Upper lobe of left lung (tissue), 6 donors: ENCODE data around the gene MMAB. TPM values are rescaled to one million over a fixed set of nuclear protein-coding genes. Genes with fewer than 3 reads are reported as not detected.

Source experiments
- ATAC-seq, 2 donors: fragments of 200-7000 bp; cut with Tn5 transposase; one replicate each; pipeline ENCODE4 v1.9.1; 2022; ENCODE audit warnings: mild to moderate bottlenecking in 2 of 2, moderate library complexity in 2 of 2; ENCODE audit not compliant: low FRiP score in 2 of 2
- DNase-seq, 2 donors: peaks; one replicate each; pipeline ENCODE4 v3.0.0-alpha.2; 2019 to 2020
- H3K27ac ChIP-seq, 4 donors: fragments of 200-600 bp; sonication (generic); one replicate each; pipeline ENCODE4 v1.5.1; 2016 to 2019
- H3K27me3 ChIP-seq, 4 donors: fragments of 200-600 bp; sonication (generic); one replicate each; pipeline ENCODE4 v1.5.1; 2017 to 2019
- H3K36me3 ChIP-seq, 4 donors: fragments of 200-600 bp; sonication (generic); one replicate each; pipeline ENCODE4 v1.5.1; 2016 to 2019
- H3K4me1 ChIP-seq, 4 donors: fragments of 200-600 bp; sonication (generic); one replicate each; pipeline ENCODE4 v1.5.1; 2018 to 2019
- H3K4me3 ChIP-seq, 4 donors: fragments of 200-600 bp; sonication (generic); one replicate each; pipeline ENCODE4 v1.5.1; 2017 to 2019; ENCODE audit warnings: mild to moderate bottlenecking in 2 of 4, moderate library complexity in 1 of 4
- H3K9me3 ChIP-seq, 4 donors: fragments of 200-600 bp; sonication (generic); one replicate each; pipeline ENCODE4 v1.5.1; 2018 to 2019
- EP300 ChIP-seq, 4 donors: sonication (generic); formaldehyde crosslinking; IDR thresholded peaks; one replicate each; pipeline ENCODE4 v1.5.1; 2017; ENCODE audit warnings: antibody characterized with exemption in 4 of 4, control low read depth in 2 of 4
- POLR2A ChIP-seq, 4 donors: fragments of 450-650 bp; IDR thresholded peaks; one replicate each; pipeline ENCODE4 v1.5.1; 2016 to 2017; ENCODE audit warnings: antibody characterized with exemption in 4 of 4, mild to moderate bottlenecking in 2 of 4
- POLR2AphosphoS5 ChIP-seq, 2 donors: sonication (generic); formaldehyde crosslinking; IDR thresholded peaks; one replicate each; pipeline ENCODE4 v1.5.1; 2017; ENCODE audit warnings: antibody characterized with exemption in 2 of 2
- WGBS, 2 donors: methylation state at CpG; one replicate each; pipeline ENCODE4 v1.1.5; 2017 to 2018; 5-methylcytosine and 5-hydroxymethylcytosine counted together
- total RNA-seq, 6 donors: library from RNA; depleted of rRNA in 4 of 6; stranded (reverse); fragments of >200 nt in 4 of 6; gene quantifications; one replicate each; pipeline versions ENCODE4 v1.1.0 to v1.2.1, GENCODE V29; 2016 to 2021
- TF ChIP-seq, protein P1 (sequence below), 6 experiments: fragments of 450-650 bp in 4 of 6; fragments of 200-600 bp in 2 of 6; sonication (generic) in 2 of 6; IDR thresholded peaks; one replicate each; pipeline ENCODE4 v1.5.1; 2016 to 2019; ENCODE audit warnings: antibody characterized with exemption in 6 of 6
- donor health status: DM: no; HTN: no; CAD: no; lungs with moderate emphysema.
- donor health status: DM: no; HTN: yes; CAD: no; lungs with severe emphysema.

MMAB gene
- total RNA-seq, 6 donors from 2014 or later = 14.9 to 68.8 (median 39.2) TPM

- 84 to 88% methylated on average over 3 of the region's 3 CpGs for WGBS, 2 donors
- no peak for DNase-seq
- Histone ChIP-seq H3K27me3 (no peaks in the 10 kb centered on the region), H3K27ac (no peak overlapping the region), H3K36me3 (no peaks in the 10 kb centered on the region), H3K9me3 (no peaks in the 10 kb centered on the region), H3K4me1 (no peaks in the 10 kb centered on the region), H3K4me3 (no peak overlapping the region)
- TF ChIP-seq, protein P1, sequence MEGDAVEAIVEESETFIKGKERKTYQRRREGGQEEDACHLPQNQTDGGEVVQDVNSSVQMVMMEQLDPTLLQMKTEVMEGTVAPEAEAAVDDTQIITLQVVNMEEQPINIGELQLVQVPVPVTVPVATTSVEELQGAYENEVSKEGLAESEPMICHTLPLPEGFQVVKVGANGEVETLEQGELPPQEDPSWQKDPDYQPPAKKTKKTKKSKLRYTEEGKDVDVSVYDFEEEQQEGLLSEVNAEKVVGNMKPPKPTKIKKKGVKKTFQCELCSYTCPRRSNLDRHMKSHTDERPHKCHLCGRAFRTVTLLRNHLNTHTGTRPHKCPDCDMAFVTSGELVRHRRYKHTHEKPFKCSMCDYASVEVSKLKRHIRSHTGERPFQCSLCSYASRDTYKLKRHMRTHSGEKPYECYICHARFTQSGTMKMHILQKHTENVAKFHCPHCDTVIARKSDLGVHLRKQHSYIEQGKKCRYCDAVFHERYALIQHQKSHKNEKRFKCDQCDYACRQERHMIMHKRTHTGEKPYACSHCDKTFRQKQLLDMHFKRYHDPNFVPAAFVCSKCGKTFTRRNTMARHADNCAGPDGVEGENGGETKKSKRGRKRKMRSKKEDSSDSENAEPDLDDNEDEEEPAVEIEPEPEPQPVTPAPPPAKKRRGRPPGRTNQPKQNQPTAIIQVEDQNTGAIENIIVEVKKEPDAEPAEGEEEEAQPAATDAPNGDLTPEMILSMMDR (IDR thresholded peaks at IDR 0.05) = no peak
- TF ChIP-seq POLR2AphosphoS5 (IDR thresholded peaks at IDR 0.05) (no peak), EP300 (IDR thresholded peaks at IDR 0.05) (no peak), POLR2A (IDR thresholded peaks at IDR 0.05) (no peak)
- no peak for ATAC-seq
These were observed 35.5 kb upstream of the MMAB start for GRCh38 chr12:109608793-109609192.

GRCh38 chr12:109608270-109608669 lies 35.0 kb upstream of the MMAB start:
- H3K27ac ChIP-seq = no peak overlapping the region
- H3K4me3 ChIP-seq = no peak overlapping the region
- ATAC-seq (no peak), DNase-seq (no peak)
- no peaks in the 10 kb centered on the region for H3K4me1 ChIP-seq
- TF ChIP-seq EP300 (IDR thresholded peaks at IDR 0.05) (no peak), POLR2A (IDR thresholded peaks at IDR 0.05) (no peak), POLR2AphosphoS5 (IDR thresholded peaks at IDR 0.05) (no peak)
- TF ChIP-seq, protein P1 (IDR thresholded peaks at IDR 0.05) = no peak
- no peaks in the 10 kb centered on the region for H3K9me3 ChIP-seq
- H3K27me3 ChIP-seq = no peaks in the 10 kb centered on the region
- 72 to 85% methylated on average over 4 of the region's 4 CpGs for WGBS, 2 donors
- no peaks in the 10 kb centered on the region for H3K36me3 ChIP-seq

DNA sequence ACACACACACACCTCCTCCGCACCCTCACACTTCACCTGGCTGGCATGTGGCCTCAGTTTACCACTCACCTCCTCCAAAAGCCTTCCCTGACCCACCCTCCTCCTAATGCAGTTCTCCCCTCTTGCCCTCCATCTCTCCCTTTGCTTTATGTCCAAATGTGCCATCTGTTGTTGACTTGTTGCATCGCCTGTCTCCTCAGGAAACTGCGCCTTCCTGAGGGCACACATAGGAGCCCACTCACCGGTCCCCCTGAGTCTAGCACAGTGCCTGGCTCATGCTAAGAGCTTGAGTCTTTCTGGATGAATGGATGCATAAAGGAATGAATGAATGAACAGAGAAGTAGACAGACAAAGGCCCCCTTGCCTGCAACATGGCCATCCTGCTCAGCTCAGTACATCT lies 34.3 kb upstream of the MMAB start:
- DNase-seq = no peak
- 79 to 88% methylated on average over 3 to 4 of the region's 4 CpGs for WGBS, 2 donors

GRCh38 chr12:109606320-109607028 lies 33.2 kb upstream of the MMAB start:
- DNase-seq (no peak), ATAC-seq (no peak)
- Histone ChIP-seq H3K4me1 (no peaks in the 10 kb centered on the region), H3K9me3 (no peaks in the 10 kb centered on the region), H3K4me3 (no peak overlapping the region), H3K27me3 (no peaks in the 10 kb centered on the region), H3K36me3 (no peaks in the 10 kb centered on the region), H3K27ac (no peak overlapping the region)
- TF ChIP-seq, protein P1 (IDR thresholded peaks at IDR 0.05) = no peak
- TF ChIP-seq EP300 (IDR thresholded peaks at IDR 0.05) (no peak), POLR2A (IDR thresholded peaks at IDR 0.05) (no peak), POLR2AphosphoS5 (IDR thresholded peaks at IDR 0.05) (no peak)
- 34 to 41% methylated on average over 21 to 29 of the region's 30 CpGs for WGBS, 2 donors

More for the DNA sequence above, 34.3 kb upstream of the MMAB start:
- Histone ChIP-seq H3K27ac (no peak overlapping the region), H3K4me1 (no peaks in the 10 kb centered on the region), H3K27me3 (no peaks in the 10 kb centered on the region), H3K4me3 (no peak overlapping the region), H3K9me3 (no peaks in the 10 kb centered on the region), H3K36me3 (no peaks in the 10 kb centered on the region)
- ATAC-seq = no peak
- no peak for TF ChIP-seq POLR2A (IDR thresholded peaks at IDR 0.05)
- no peak for TF ChIP-seq EP300 (IDR thresholded peaks at IDR 0.05)
- TF ChIP-seq POLR2AphosphoS5 (IDR thresholded peaks at IDR 0.05) = no peak
- TF ChIP-seq, protein P1 (IDR thresholded peaks at IDR 0.05) = no peak
